Activated B cell treated with CpG ODN at 0.5 μM for 24 hours (primary cell): ENCODE data around the gene RPL13. TPM values are rescaled to one million over a fixed set of nuclear protein-coding genes. Genes with fewer than 3 reads are reported as not detected.

Source experiments
- ATAC-seq: fragments of 200-7000 bp; cut with Tn5 transposase; one replicate; pipeline ENCODE4 v1.10.0; 2021; ENCODE audit warnings: low read depth, mild to moderate bottlenecking, moderate library complexity
- CTCF ChIA-PET: fragments of 350-600 bp; sonication (Branson Sonifier 250); formaldehyde crosslinking; loops from one replicate; lab custom pipeline; 2021; ENCODE audit warnings: antibody characterized with exemption; lab: Charles Lee
- POLR2A ChIA-PET: fragments of 350-600 bp; sonication (Branson Sonifier 250); formaldehyde crosslinking; loops from one replicate; lab custom pipeline; 2021; ENCODE audit warnings: antibody characterized with exemption; lab: Charles Lee
- DNase-seq: peaks from one replicate; pipeline ENCODE4 v3.0.0; 2022
- H3K27ac Mint-ChIP-seq: one replicate; pipeline ENCODE4 v1.8.0; 2020; ENCODE audit warnings: mixed read lengths
- H3K27me3 Mint-ChIP-seq: one replicate; pipeline ENCODE4 v1.8.0; 2021; ENCODE audit warnings: mixed read lengths
- H3K36me3 Mint-ChIP-seq: one replicate; pipeline ENCODE4 v1.8.0; 2021; ENCODE audit warnings: low read depth, mixed read lengths
- H3K4me1 Mint-ChIP-seq: one replicate; pipeline ENCODE4 v1.8.0; 2021; ENCODE audit warnings: mixed read lengths
- H3K4me3 Mint-ChIP-seq: one replicate; pipeline ENCODE4 v1.8.0; 2020; ENCODE audit warnings: mild to moderate bottlenecking, mixed read lengths
- H3K9me3 Mint-ChIP-seq: one replicate; pipeline ENCODE4 v1.8.0; 2020; ENCODE audit warnings: mixed read lengths
- CTCF ChIP-seq: fragments of 200-600 bp; IDR thresholded peaks from one replicate; pipeline ENCODE4 v1.8.0; 2022; ENCODE audit warnings: antibody characterized with exemption, mild to moderate bottlenecking
- intact Hi-C: fragments of 100-400 bp; cut with micrococcal nuclease; formaldehyde crosslinking; loops from one replicate; pipeline ENCODE4 v1.15.1; 2024
- total RNA-seq: library from RNA; stranded (reverse); gene quantifications from 2 replicates; pipeline ENCODE4 v1.2.3, GENCODE V29; 2022

RPL13 gene
- total RNA-seq, 1 donor from 2014 or later, result 3,566 TPM

- Mint-ChIP-seq H3K27ac (no peak overlapping the region), H3K9me3 (no peaks in the 10 kb centered on the region), H3K27me3 (peaks cover 6% of the 10 kb centered on the region), H3K36me3 (no peaks in the 10 kb centered on the region), H3K4me3 (no peak overlapping the region), H3K4me1 (peaks cover 8% of the 10 kb centered on the region)
- CTCF ChIA-PET, result no interaction called here
- no peak for ATAC-seq
- no peak for TF ChIP-seq CTCF
- no peak for DNase-seq
- intact Hi-C loops, result no loop called here
- POLR2A ChIA-PET, result no interaction called here
Measured at GRCh38 chr16:89607453-89607852, 47.0 kb downstream of the RPL13 start.

DNA sequence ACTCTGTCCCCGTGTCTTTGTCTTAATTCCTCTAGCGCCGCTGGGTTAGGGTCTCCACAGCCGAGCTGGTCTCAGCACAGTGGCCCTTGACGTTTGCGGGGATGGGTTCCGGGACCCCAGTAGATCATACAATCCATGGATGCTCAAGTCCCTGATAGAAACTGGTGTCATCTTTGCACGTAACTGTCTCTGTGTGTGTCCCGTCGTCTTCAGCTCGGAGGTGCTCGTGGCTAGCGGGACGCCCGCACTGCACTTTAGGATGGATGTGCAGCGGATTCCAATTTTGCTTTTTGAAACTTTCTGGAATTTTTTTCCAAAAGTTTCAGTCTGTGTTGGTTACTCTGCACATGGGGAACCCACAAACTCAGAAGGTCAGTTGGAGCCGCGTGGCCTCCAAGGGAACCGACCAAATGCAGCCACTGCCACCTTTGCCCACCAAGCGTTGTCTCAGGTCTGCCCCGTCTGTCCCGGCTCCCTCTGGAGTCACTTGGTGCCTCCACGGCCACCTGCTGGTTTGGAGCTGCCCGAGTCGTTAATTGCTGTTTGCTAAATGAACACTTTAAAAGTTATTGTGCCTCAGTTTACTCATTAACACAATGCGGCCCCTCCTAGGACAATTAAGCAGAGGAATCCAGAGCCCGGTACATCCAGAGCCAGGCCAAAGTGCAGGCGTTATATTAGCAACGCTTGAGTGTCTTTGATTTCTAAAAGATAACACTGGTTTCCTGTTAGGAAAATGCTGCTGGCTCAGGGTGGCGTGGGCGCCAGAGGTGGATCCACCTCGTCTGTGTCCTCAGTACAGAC is 47.7 kb downstream of the RPL13 start:
- H3K9me3 Mint-ChIP-seq, result no peaks in the 10 kb centered on the region
- POLR2A ChIA-PET, result no interaction called here

DNA sequence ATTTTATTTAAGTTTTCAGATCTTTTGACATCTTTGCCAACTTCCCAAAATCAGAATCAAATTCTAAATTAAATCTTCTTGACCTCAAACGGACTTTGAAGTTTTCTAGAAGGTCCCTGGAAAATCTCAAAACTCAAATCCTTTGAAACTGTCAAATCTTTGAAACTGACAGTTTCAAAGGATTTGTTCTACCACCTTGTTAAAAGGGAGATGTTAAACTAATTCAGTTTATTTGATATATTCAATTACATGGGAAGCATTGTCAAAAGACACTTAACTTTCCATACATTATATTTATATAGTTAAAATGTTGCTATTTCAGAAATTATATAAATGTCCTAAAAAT is 49.6 kb downstream of the RPL13 start:
- no peak overlapping the region for H3K4me3 Mint-ChIP-seq
- POLR2A ChIA-PET, result no interaction called here
- no peak overlapping the region for H3K27ac Mint-ChIP-seq
- DNase-seq, result no peak
- peaks cover 2% of the 10 kb centered on the region for H3K4me1 Mint-ChIP-seq
- CTCF ChIA-PET, result no interaction called here
- intact Hi-C loops, result no loop called here
- peaks cover 3% of the 10 kb centered on the region for H3K27me3 Mint-ChIP-seq
- H3K9me3 Mint-ChIP-seq, result no peaks in the 10 kb centered on the region
- no peak for ATAC-seq
- H3K36me3 Mint-ChIP-seq, result no peaks in the 10 kb centered on the region
- no peak for TF ChIP-seq CTCF

More for the DNA sequence above, 47.7 kb downstream of the RPL13 start:
- H3K4me3 Mint-ChIP-seq, result no peak overlapping the region
- ATAC-seq, result no peak
- intact Hi-C loops, result no loop called here
- no peak for DNase-seq
- CTCF ChIA-PET, result no interaction called here
- no peak overlapping the region for H3K27ac Mint-ChIP-seq
- TF ChIP-seq CTCF, result no peak
- H3K36me3 Mint-ChIP-seq, result no peaks in the 10 kb centered on the region
- peaks cover 2% of the 10 kb centered on the region for H3K4me1 Mint-ChIP-seq
- peaks cover 4% of the 10 kb centered on the region for H3K27me3 Mint-ChIP-seq

DNA sequence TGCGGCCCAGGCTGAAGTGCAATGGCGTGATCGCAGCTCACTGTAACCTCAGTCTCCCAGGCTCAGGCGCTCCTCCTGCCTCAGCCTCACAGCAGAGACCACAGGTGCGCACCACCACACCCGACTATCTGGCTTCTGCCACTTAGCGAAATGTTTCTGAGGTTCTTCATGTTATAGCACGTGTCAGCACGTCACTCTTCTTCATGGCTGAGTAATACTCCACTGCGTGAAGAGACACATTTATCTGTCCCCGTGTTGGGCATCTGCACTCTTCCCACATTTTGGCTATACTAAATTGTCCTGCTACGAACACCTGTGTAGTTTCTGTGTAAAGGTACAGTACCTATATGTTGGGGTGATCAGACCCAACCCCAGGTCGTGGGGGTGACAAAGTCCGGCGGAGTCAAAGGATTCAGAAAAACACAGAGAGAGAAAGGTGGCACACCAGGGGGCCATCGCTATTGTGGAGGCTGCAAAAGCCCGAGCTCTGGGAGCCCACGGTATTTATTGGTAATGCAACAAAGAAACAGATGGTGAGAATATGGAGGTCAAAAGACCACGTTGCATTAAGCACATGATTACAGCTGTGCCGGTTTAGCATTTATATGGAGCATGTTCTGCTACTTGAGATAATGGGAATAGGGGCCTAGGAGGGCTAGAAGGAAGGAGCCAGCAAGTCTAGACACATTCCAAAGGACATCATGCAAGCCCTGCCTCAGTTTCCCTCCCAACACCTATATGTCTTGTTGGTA is 52.1 kb downstream of the RPL13 start:
- CTCF ChIA-PET, result no interaction called here
- ATAC-seq (no peak), DNase-seq (no peak)
- H3K27ac Mint-ChIP-seq, result no peak overlapping the region
- no peaks in the 10 kb centered on the region for H3K9me3 Mint-ChIP-seq
- peaks cover 3% of the 10 kb centered on the region for H3K27me3 Mint-ChIP-seq
- H3K36me3 Mint-ChIP-seq, result no peaks in the 10 kb centered on the region
- no peak for TF ChIP-seq CTCF
- POLR2A ChIA-PET, result no interaction called here
- intact Hi-C loops, result no loop called here
- H3K4me1 Mint-ChIP-seq, result peaks cover 12% of the 10 kb centered on the region
- no peak overlapping the region for H3K4me3 Mint-ChIP-seq

- H3K4me3 Mint-ChIP-seq, result no peak within 1 kb of the TSS
- peaks cover 12% of the 10 kb centered on the region for H3K4me1 Mint-ChIP-seq
- peaks cover 3% of the 10 kb centered on the region for H3K27me3 Mint-ChIP-seq
- no peaks in the 10 kb centered on the region for H3K9me3 Mint-ChIP-seq
- intact Hi-C loops, result no loop called here
- ChIA-PET CTCF (no interaction called here), POLR2A (no interaction called here)
- H3K27ac Mint-ChIP-seq, result no peak within 1 kb of the TSS
- ATAC-seq, result no peak
- no peak for TF ChIP-seq CTCF
- H3K36me3 Mint-ChIP-seq, result no peaks in the 10 kb centered on the region
- no peak for DNase-seq
Measured at GRCh38 chr16:89613231-89613953, 52.9 kb downstream of the RPL13 start, which contains the start of gene DPEP1. TSS of gene DPEP1 (plus strand) at chr16:89613642. CDS start at chr16:89630411, 16,769 bp downstream.
